ENCODE results near the gene ASB2.

Gene ASB2

DNA sequence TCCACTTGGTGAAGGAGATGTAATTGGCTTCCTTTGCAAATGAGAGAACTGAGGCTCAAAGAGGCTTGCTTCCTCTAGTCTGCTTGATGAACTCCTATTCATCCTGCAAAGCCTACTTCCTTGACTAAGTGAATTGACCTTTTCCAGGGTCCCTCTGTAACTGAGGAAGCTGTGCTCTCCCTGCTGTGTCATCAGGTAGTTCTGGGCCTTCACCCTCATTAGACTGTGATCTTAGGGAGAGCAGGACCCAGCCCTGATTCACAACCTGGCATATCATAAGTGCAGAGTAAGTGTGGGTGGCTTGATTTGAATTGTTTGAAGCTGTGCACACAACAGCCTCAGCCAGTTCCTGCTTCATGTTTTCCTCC lies 16.3 kb downstream of the ASB2 start:
- DNase-seq = no peak

DNA sequence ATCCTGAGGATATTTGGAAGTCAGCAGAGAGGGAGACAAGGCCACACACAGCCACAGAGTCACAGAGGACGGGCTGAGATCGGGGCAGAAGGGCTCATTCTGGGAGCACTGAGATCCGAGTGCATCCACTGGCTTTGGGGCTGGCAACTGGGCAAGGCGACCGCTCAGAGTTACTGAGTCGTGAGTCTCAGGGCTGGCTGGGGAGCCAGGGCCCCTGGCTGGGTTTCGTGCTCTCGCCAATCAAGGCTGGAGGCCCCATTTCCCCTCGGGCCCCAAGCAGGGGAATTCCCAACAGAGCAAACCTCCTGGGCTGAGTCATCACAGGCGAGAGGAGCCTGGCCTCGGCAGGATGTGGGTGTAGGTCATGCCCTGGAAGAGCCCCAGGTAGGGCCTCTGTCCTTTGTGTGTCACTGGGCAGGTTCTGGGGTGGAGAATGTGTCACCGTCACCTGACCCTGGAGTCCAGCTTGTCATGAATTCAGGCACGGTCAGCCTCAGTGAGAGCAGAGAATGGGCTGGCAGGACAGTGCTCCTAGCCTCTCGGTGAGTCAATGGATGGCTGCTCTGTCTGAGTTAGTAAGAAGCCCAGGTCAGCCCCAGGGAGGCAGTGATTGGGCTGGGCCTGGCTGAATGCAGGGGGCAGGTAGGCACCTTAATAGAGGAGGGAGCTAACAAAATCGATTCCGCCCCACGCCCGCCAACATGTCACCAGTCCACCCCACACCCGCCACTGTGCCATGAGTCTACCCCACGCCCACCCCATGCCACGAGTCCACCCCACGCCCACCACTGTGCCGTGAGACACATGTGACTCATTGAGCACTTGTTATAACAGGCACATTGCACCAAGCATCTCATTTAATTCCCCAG lies 16.9 kb downstream of the ASB2 start:
- peak; percentile 93 for DNase-seq

DNA sequence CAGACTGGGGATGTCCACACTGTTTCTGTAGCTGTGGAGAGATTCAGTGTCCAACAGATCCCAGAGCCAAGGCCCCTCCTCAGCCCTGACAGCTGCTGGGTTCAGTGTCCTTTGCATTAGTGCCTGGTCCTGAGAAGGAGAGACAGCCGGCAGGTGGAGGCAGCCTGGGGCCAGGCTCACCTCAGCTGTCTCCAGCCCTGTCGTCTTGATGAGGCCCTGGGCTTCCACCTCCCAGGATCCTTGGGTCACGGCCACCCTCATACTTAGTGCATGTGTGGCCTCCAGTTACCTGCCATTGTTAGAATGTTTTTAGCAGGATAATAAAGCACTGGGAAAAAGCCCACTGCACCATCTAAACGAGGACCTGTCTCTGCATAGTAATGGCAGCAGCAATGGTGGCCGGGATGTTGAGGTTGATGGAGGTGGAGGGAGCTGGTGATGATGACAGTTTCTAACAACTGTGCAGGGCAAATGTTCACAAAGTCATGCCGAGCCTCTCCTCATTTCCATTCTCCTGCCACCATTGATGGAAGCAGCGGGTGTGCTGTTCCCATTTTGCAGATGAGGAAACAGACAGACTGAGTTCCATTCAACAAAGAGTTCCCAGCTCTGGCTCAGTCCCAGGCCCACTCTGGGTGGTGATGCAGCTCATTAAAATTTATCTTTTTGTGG lies 17.7 kb downstream of the ASB2 start:
- no peak for DNase-seq

DNA sequence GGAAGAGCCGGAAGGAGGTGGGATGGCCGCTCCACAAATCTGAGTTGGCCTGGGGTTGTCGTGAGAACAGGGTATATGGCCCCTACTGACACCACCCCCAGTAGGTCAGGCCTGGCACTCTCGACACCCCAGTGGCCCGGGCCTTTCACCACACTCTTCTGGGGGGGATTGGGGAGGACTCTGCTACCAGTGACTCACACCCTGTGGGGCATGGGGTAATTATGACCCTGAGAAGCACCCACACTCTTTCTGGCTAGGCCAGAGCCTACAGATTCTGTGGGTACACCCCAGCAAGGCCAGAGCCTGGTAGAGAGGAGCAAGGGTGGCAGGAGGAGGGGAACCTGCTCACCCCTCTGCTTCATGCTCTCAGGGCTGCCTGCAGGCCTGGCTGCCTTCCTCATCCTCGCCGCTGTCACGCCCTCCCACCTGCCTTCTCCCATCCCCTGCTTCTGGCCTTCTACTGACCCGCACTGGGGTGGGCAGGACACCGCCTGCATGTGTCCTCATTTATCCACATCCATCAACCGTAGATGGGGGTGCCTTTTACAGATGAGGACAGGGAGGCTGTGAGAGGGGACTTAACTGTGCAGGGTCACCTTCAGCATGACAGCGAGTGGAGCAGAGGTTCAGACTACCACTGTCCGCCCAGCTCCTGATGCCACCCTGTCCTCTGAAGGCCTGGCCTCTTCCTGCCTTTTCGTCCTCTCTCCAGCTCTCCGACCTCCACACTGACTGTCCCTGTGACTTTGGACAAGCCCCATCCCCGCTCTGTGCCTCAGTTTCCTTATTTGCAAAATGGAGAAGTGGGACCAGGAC lies 18.4 kb downstream of the ASB2 start:
- no peak for DNase-seq

DNA sequence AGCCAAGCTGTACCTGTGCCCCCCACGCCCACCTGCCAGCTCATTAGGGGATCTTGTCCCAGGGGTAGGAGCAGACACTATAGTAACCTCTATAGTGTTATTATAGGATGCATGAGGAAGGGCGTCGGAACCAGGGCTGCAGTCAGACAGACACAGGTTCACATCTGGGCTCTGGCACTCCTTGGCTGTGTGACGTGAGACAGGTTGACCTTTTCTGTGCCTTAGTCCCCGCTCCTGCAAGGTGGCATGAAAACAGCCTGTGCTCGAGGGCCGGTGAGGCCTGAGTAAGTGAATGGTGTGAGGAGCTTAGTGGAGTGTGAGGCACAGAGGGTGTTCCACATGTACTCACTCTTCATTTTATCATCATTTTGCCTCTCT lies 19.0 kb downstream of the ASB2 start:
- no peak for DNase-seq

DNA sequence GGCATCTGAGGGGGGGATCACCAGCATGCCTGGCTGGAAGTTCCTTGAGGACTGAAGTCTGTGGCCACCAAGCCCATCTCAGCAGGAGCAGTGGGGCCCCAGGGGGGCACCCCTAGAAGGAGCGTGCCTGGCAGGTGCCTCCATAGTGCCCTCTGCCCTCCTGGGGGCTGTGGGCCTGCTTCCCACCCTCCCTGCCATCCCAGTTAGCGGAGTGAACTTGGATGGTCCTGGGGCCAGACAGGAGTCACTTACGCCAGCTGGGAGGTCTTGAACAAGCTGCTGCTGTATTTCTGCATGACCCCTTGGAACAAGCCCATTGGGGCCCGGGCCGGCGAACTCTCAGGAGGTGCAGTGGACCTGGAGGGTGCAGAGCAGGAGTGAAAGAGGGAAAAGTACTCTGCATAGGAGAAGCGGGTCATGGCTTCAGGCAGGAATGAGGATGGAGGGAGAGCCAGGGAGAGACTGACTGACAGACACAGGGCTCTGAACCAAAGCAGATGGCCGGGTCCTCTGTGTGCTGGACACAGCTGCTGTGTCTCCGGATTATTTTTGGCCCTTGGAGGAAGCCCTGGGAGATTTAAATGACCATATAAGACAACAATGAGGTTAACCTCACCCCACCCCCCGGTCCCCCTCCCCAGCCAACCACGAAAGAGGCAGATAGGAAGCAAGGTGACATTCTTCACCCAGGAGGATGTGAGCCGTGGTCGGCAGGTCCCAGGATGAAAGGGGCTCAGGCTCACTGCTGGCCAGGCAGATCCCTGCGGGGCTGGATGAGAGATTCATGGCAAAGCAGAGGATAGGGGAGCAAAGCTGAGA lies 19.6 kb downstream of the ASB2 start:
- no peak for DNase-seq

DNA sequence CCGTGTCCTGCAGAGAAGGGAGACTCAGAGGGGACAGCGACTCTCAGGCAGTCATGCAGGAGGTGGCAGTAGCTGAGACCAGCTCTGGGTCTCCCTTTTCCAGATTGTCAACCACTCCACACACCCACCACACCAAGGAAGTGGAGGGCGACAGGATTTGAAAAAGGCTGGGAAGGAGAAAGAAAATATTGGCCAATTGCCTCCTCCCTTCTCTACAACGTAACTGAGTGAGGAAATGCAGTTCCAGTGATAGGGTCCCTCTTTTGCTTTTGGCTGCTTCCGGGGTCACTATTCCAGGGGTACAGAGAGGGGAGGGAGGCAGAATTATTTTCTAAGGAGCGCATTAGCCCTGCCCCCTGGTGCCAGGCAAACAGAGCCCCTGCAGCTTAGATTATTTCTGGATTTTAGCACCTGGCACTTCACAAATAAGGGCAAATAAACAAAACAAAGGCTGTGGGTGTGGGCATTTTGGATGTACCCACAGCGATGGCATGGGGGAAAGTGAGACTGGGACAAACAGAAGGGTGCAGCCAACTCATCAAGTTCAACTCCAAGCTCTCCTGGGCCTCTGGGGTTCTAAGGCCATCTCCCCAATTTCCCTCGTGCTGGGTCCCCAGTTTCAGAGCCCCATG lies 20.4 kb downstream of the ASB2 start:
- DNase-seq = no peak

DNA sequence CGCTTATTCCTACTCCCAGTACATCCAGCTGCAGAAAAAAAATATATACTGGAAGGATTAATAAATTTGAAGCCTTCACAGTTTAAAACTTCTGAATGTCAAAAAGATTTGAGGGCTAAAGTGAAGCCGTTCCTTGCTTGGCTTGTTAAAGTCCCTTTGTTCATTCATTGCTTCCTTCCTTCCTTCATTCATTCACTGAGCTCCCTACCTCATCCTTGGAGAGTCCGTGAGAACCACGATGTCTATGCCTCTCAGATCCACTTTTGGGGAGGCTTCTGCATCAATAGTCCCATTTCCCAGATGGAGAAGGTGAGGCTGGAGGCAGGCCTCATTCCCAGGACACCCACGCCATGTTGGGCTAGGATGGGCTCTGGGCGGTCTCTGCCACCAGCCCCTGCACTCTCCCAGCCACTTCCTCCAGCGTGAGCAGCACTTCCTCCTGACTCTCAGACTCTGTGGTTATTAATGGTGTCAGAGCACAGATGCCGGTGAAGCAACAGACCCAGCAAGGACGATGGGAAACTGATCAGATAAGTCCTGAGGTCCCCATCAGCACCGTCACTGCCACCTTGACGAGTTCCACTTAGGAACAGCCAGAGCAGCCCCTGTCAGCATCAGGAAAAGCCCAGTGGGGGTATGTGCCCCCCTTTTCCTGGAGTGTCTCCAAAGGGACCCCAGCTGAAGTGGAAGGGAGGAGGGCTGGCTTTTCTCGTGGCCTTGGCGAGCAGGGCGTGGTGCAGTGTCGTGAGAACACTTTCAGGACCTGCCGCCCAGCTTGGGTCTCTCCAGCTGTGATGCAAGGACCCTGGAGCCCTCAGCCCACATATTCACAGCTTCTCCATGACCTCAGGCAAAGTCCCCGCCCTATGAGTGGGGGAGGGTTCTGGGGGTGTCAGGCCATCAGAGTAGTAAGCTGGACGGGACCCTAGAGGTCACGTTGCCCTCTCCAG lies 21.2 kb downstream of the ASB2 start:
- no peak for DNase-seq

DNA sequence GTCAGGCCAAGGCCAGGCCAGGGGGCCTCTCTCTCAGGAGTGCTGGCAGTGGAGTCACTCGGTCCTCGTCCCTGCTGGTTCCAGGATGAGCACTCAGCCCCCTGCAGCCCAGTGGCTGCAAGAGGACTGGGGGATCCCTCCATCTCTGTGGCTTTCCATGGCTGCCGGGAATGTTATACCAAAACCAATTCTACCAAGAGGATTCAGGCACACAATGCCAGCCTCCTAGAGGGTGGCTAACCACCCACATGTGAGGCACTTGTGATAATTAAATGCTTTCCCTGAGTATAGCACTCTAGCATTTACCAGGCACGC lies 21.9 kb downstream of the ASB2 start:
- no peak for DNase-seq

DNA sequence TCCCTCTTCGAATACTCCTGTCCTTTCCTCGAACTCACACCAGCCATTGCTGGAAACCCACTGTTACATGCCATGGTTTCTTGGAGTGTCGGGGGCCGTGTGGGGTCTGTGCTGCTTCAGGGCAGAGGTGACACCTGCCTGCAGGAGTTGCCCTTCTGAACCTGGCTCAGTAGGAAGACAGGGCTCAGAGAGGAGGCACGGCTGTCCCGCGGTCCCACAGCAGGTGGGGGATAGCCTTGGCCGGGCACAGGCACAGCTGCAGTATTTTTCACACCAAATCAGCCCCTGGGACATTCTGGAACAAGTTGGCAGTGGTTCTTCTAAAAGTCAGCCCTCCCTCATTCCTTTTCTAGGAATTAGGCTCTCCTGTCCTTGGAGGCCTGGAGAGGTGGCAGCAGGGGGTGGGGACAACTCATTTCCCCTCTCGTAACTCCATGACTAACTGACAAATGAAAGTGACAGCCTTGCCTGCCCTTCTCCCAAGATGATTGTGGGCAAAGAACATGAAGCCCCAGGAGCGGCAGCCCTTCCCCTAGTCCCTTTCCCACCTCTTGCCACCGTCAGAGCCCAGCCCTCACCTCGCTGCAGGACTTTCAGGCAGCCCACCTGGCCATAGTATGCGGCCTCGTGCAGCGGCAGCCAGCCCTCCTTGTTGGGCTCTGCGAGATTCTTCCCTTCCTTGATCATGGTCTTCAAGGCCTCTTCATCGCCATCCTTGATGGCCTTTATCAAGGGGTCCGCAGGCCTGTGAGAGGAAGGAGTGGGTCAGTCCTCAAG lies 22.4 kb downstream of the ASB2 start:
- no peak for DNase-seq

DNA sequence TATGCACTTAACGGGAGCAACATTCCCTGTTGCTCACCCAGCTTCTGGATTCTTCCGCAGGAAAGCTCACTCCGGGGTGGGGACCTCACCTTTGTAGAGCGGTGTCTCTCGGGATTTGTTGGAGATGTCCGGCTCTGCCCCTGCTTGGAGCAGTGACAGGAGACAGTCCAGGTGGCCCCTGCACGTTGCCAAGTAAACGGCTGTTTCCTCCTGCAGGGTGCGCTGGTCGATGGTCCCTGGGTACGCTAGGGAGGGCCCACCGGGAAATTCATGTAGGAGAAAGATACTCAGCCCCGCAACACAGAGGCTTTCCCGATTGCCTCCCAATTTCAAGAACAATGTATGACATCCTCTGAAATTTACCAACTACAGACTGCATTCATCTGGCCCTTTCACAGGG lies 23.1 kb downstream of the ASB2 start:
- DNase-seq = no peak

DNA sequence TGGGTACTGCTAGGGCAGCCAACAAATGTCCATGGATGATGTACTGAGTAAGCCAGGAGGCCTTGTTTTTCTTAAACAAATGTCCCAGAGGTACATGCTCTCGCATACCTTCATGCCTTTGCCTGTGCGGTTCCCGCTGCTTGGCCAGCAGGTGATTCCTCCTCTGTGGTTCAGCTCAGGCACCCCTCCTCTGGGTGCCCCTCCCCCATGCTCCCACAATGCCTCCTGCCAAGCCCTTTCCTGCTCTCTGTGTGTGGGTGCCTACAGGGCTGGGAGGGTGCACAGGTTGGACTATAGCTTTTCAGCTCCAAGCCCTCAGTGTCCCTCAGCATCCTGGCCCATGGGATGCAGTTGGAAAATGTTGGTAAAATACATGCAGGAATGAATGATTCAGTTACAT lies 23.5 kb downstream of the ASB2 start:
- DNase-seq = no peak

DNA sequence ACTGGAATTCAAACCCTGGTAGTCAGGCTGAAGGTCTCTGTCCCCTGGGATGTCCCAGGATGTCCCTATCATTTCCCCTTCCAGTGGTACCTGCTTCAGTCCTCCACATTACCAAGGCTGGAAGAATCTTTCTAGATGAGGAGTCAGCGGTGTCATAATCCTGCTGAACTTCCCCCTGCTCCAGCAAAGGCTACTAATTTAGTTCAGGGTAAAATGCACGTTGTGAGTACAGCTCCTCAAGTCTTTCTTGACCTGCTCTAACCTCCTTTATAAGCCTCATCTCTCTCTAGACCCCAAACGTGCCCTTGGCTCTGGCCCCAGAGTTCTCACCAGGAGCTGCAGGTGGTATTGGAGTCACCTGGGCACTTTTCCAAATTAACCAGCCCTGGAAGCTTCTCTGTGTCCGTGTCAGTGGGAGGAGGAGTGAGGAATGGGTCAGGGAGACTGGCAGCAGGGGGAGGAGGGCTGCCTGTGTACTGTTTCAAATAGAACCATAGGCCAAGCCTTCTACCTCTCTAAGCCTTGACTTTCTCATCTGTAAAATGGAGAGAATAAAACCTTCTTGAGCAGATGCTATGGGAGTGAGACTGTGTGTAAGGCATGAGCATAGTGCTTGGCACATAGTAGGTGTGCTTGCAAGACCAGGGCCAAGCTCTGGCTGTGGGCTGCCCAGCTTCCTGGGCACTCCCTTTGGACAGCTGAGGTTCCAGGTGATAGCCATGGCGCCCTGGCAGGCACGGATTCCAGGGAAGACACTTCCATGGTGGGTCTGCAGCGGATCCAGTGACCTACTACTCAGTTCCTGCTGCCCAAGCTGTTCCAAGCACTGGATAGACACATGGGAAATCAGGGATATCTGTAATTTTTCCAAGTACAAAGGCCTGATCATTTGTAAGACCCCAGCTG lies 24.5 kb downstream of the ASB2 start:
- DNase-seq = no peak

DNA sequence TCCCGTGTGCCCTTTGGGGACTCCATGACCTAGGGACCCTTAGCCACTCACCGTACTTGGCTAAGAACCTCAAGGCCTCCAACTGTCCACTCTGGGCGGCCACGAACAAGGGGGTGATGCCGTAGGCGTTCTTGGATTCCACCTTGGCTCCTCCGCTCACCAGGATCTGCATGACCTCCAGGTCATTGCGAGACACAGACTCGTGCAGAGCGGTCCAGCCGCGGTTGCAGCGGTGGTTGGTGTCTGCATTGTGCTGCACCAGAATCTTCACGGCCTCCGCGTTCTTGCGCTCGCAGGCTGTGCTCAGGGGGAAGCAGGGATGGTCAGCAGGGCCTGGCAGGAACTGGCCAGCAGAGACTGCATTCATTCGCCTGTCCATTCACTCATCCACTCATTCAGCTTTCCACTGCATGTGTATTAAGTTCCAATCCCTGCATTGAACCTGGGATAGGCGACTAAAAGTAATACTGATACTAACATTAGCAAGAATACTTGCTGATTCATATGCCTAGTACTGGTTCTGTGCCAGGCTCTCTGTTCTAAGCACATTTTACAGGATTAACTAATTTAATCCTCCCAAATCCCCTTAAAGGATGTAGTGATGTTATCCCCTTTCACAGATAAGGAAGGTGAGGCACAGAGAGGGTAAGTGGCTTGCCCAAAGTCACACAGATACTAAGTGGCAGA lies 25.3 kb downstream of the ASB2 start:
- DNase-seq = no peak

DNA sequence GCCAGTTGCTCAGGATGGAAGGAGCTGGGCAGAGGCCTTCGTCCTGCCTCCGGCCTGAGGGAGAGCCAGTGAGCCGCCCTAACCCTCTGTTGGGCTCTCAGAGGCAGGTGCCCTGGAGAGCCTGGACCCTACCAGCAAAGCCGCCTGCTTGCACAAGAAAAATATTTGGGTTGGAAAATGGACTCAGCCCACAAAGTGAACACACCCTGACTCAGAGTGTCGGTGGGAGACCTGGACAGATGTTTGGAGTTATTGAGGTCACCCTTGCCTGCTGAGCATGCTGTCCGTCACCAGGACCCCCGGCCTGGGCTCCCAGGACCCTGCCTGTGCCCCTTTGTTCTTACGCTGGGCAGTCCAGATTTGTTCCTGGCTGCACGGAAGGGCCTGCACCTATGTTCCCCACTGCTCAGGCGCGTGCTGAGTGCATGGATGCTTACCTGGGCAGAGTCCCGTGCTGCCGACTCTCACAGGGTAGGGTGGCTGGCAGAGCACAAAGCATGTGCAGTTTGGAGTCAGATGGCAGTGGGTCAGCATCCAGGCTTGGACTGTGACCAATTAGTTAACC lies 26.8 kb downstream of the ASB2 start:
- no peak for DNase-seq

DNA sequence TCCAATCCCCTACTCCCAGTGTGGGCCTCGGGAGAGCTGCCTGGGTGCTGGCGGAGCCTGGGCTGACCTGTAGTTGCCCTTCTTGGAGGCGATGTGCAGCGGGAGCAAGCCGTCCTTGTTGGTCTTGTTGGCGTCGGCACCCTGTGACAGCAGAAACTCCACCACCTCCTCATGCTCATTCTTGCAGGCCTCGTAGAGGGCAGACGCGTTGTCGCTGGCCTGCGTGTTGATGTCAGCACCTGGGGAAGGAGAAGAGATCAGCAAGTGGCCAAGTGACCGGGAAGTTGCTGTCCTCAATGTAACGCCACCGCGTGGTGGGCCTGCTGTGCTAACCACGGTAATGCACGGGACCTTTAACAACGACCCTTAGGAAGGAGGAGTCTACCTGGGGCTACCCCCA lies 29.1 kb downstream of the ASB2 start:
- no peak for DNase-seq

DNA sequence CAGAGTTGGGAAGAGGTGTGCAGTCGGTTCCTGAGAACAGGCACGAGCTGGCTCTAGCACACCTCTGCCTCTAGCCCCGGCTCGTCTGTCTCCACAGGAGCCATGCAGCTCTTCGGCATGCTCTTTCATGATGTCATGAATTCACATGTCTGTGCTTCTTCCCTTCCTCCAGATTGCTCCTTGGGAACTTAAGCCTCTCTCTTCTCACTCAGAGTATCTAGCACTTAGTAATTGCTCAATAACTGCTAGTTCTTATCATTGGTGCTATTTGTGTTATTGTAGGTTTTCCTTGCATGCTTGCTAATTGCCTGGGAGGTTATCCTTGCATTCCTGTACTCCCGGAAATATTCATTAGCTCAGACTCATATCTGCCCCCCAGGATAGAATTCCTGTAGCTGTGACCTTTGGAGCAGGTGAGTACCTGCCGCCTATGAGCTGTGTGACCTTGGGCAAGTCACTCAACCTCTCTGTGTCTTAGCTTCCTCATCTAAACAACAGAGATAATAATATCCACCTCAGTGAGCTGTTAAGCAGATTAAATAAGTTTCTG lies 29.8 kb downstream of the ASB2 start:
- DNase-seq = no peak

DNA sequence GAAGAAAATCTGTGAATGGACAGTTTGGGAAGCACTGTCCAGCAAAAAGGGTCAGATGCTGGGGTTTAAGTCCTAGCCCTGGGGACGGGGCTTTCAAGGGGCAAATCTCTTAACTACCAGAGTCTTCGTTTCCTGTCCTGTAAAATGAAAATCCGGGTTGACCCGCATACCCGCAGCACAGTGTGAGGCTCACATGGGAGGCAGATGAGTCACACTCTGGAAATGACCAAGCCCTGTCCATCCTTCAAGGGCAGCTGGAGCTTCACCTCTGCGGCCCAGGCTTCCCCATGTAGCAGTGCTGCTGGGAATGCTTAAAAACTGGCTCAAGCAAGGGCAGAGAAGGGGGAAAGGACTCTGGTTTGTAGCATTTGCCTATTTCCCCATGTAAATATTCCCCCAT lies 30.3 kb downstream of the ASB2 start:
- DNase-seq = no peak

Measured in T1000 (cell line).